DND-41 (cell line): ENCODE results near the gene PUM1.

Experiments
- ATAC-seq: fragments of 200-7000 bp; cut with Tn5 transposase; 3 replicates; pipeline ENCODE4 v1.9.1; 2021; ENCODE audit warnings: low read depth; ENCODE audit not compliant: insufficient read depth
- DNase-seq: peaks from one replicate; pipeline ENCODE4 v3.0.0-alpha.2; 2020
- H2AFZ ChIP-seq: 2 replicates; pipeline ENCODE4 v1.6.0; 2012; ENCODE audit warnings: low read depth, low read length
- H3K27ac ChIP-seq: 2 replicates; pipeline ENCODE4 v1.5.1; 2012; ENCODE audit warnings: low read length, inconsistent platforms
- H3K27me3 ChIP-seq: fragments of 200-600 bp; sonication (generic); 2 replicates; pipeline ENCODE4 v1.6.0; 2012; ENCODE audit warnings: low read length, mild to moderate bottlenecking, inconsistent platforms; ENCODE audit not compliant: insufficient read depth, poor library complexity
- H3K36me3 ChIP-seq: 2 replicates; pipeline ENCODE4 v1.5.1; 2012; ENCODE audit warnings: low read length, inconsistent platforms; ENCODE audit not compliant: insufficient read depth
- H3K4me1 ChIP-seq: 2 replicates; pipeline ENCODE4 v1.5.1; 2012; ENCODE audit warnings: mild to moderate bottlenecking, low read length; ENCODE audit not compliant: insufficient read depth
- H3K4me2 ChIP-seq: 2 replicates; pipeline ENCODE4 v1.6.0; 2012; ENCODE audit warnings: mild to moderate bottlenecking, moderate library complexity, low read length, inconsistent platforms; ENCODE audit not compliant: insufficient read depth
- H3K4me3 ChIP-seq, 2 experiments: fragments of 200-600 bp in 1 of 2; shearing (Covaris generic) in 1 of 2; 2 replicates each; pipeline ENCODE4 v1.5.1; 2012 to 2016; ENCODE audit warnings: inconsistent platforms in 2 of 2, low read length in 2 of 2, mild to moderate bottlenecking in 2 of 2, low read depth in 1 of 2, moderate library complexity in 1 of 2
- H3K79me2 ChIP-seq: 2 replicates; pipeline ENCODE4 v1.6.0; 2012; ENCODE audit warnings: low read length, inconsistent platforms; ENCODE audit not compliant: insufficient read depth
- H3K9ac ChIP-seq: 2 replicates; pipeline ENCODE4 v1.6.0; 2012; ENCODE audit warnings: low read depth, mild to moderate bottlenecking, inconsistent platforms, low read length, moderate library complexity
- H3K9me3 ChIP-seq: 2 replicates; pipeline ENCODE4 v1.5.1; 2012; ENCODE audit warnings: low read length, moderate library complexity, mild to moderate bottlenecking, inconsistent platforms; ENCODE audit not compliant: insufficient read depth, severe bottlenecking
- H4K20me1 ChIP-seq: 2 replicates; pipeline ENCODE4 v1.6.0; 2012; ENCODE audit warnings: low read length; ENCODE audit not compliant: insufficient read depth
- CTCF ChIP-seq: IDR thresholded peaks from 2 replicates; pipeline ENCODE4 v1.5.1; 2012; ENCODE audit warnings: borderline replicate concordance, low read length, moderate library complexity, mild to moderate bottlenecking; ENCODE audit not compliant: poor library complexity, severe bottlenecking; ENCODE audit errors: extremely low read depth
- EZH2 ChIP-seq: IDR thresholded peaks from 3 replicates; pipeline ENCODE4 v1.6.1; 2012; ENCODE audit warnings: borderline replicate concordance, low read depth, mild to moderate bottlenecking, moderate library complexity, low read length, inconsistent platforms; ENCODE audit not compliant: severe bottlenecking

PUM1 gene

GRCh38 chr1:30928789-30929134, 136.8 kb downstream of the PUM1 start:
- Histone ChIP-seq H3K79me2 (no peaks in the 10 kb centered on the region), H3K4me2 (no peak overlapping the region), H3K9me3 (no peaks in the 10 kb centered on the region), H3K4me3 (no peak overlapping the region), H3K36me3 (peaks cover 16% of the 10 kb centered on the region), H3K9ac (no peak overlapping the region), H4K20me1 (peaks cover 21% of the 10 kb centered on the region), H3K4me1 (no peaks in the 10 kb centered on the region), H3K27ac (no peak overlapping the region), H2AFZ (no peak overlapping the region), H3K27me3 (no peaks in the 10 kb centered on the region)
- no peak for DNase-seq
- no peak for TF ChIP-seq CTCF
- TF ChIP-seq EZH2, result no peak
- ATAC-seq, result no peak

- peaks cover 17% of the 10 kb centered on the region for H4K20me1 ChIP-seq
- H3K4me2 ChIP-seq, result no peak overlapping the region
- no peaks in the 10 kb centered on the region for H3K9me3 ChIP-seq
- H3K36me3 ChIP-seq, result peaks cover 10% of the 10 kb centered on the region
- no peaks in the 10 kb centered on the region for H3K79me2 ChIP-seq
- DNase-seq (no peak), ATAC-seq (no peak)
- H3K4me1 ChIP-seq, result no peaks in the 10 kb centered on the region
- no peak overlapping the region for H2AFZ ChIP-seq
- H3K9ac ChIP-seq, result no peak overlapping the region
- H3K4me3 ChIP-seq, result no peak overlapping the region
- TF ChIP-seq CTCF (no peak), EZH2 (no peak)
- no peaks in the 10 kb centered on the region for H3K27me3 ChIP-seq
- H3K27ac ChIP-seq, result no peak overlapping the region
These were observed 137.3 kb downstream of the PUM1 start for GRCh38 chr1:30928171-30928570.

- TF ChIP-seq EZH2, result no peak
- TF ChIP-seq CTCF, result no peak
These were observed 138.1 kb downstream of the PUM1 start for GRCh38 chr1:30927448-30927847.

GRCh38 chr1:30923597-30923996, 141.9 kb downstream of the PUM1 start:
- no peaks in the 10 kb centered on the region; the same call in 1 of the 2 replicates for H3K4me1 ChIP-seq
- H3K9ac ChIP-seq, result no peak overlapping the region
- no peaks in the 10 kb centered on the region for H3K79me2 ChIP-seq
- H3K36me3 ChIP-seq, result no peaks in the 10 kb centered on the region
- H3K27me3 ChIP-seq, result peaks cover 3% of the 10 kb centered on the region
- DNase-seq (no peak), ATAC-seq (no peak)
- no peak overlapping the region for H3K4me2 ChIP-seq
- H3K9me3 ChIP-seq, result no peaks in the 10 kb centered on the region
- no peak overlapping the region for H2AFZ ChIP-seq
- no peak overlapping the region for H3K27ac ChIP-seq
- no peak overlapping the region for H3K4me3 ChIP-seq
- H4K20me1 ChIP-seq, result no peaks in the 10 kb centered on the region
- TF ChIP-seq CTCF, result no peak
- TF ChIP-seq EZH2, result no peak

More at GRCh38 chr1:30927448-30927847, 138.1 kb downstream of the PUM1 start:
- no peak overlapping the region for H2AFZ ChIP-seq
- no peak overlapping the region for H3K4me2 ChIP-seq
- H4K20me1 ChIP-seq, result peaks cover 17% of the 10 kb centered on the region
- DNase-seq (no peak), ATAC-seq (no peak)
- no peak overlapping the region for H3K9ac ChIP-seq
- H3K4me1 ChIP-seq, result no peaks in the 10 kb centered on the region
- H3K27ac ChIP-seq, result no peak overlapping the region
- no peaks in the 10 kb centered on the region for H3K9me3 ChIP-seq
- no peaks in the 10 kb centered on the region for H3K79me2 ChIP-seq
- H3K4me3 ChIP-seq, result no peak overlapping the region
- peaks cover 4% of the 10 kb centered on the region; the same call in 1 of the 2 replicates for H3K36me3 ChIP-seq
- no peaks in the 10 kb centered on the region for H3K27me3 ChIP-seq
